DND-41 (cell line): ENCODE results near the gene FAM180A.
A peak's percentile ranks its signal among the peaks of the same experiment; 100 is the strongest.

Experiments
- ATAC-seq: fragments of 200-7000 bp; cut with Tn5 transposase; 3 replicates; pipeline ENCODE4 v1.9.1; 2021; ENCODE audit warnings: low read depth; ENCODE audit not compliant: insufficient read depth
- DNase-seq: peaks from one replicate; pipeline ENCODE4 v3.0.0-alpha.2; 2020
- H2AFZ ChIP-seq: 2 replicates; pipeline ENCODE4 v1.6.0; 2012; ENCODE audit warnings: low read depth, low read length
- H3K27ac ChIP-seq: 2 replicates; pipeline ENCODE4 v1.5.1; 2012; ENCODE audit warnings: low read length, inconsistent platforms
- H3K27me3 ChIP-seq: fragments of 200-600 bp; sonication (generic); 2 replicates; pipeline ENCODE4 v1.6.0; 2012; ENCODE audit warnings: low read length, mild to moderate bottlenecking, inconsistent platforms; ENCODE audit not compliant: insufficient read depth, poor library complexity
- H3K36me3 ChIP-seq: 2 replicates; pipeline ENCODE4 v1.5.1; 2012; ENCODE audit warnings: low read length, inconsistent platforms; ENCODE audit not compliant: insufficient read depth
- H3K4me1 ChIP-seq: 2 replicates; pipeline ENCODE4 v1.5.1; 2012; ENCODE audit warnings: mild to moderate bottlenecking, low read length; ENCODE audit not compliant: insufficient read depth
- H3K4me2 ChIP-seq: 2 replicates; pipeline ENCODE4 v1.6.0; 2012; ENCODE audit warnings: mild to moderate bottlenecking, moderate library complexity, low read length, inconsistent platforms; ENCODE audit not compliant: insufficient read depth
- H3K4me3 ChIP-seq, 2 experiments: fragments of 200-600 bp in 1 of 2; shearing (Covaris generic) in 1 of 2; 2 replicates each; pipeline ENCODE4 v1.5.1; 2012 to 2016; ENCODE audit warnings: inconsistent platforms in 2 of 2, low read length in 2 of 2, mild to moderate bottlenecking in 2 of 2, low read depth in 1 of 2, moderate library complexity in 1 of 2
- H3K79me2 ChIP-seq: 2 replicates; pipeline ENCODE4 v1.6.0; 2012; ENCODE audit warnings: low read length, inconsistent platforms; ENCODE audit not compliant: insufficient read depth
- H3K9ac ChIP-seq: 2 replicates; pipeline ENCODE4 v1.6.0; 2012; ENCODE audit warnings: low read depth, mild to moderate bottlenecking, inconsistent platforms, low read length, moderate library complexity
- H3K9me3 ChIP-seq: 2 replicates; pipeline ENCODE4 v1.5.1; 2012; ENCODE audit warnings: low read length, moderate library complexity, mild to moderate bottlenecking, inconsistent platforms; ENCODE audit not compliant: insufficient read depth, severe bottlenecking
- H4K20me1 ChIP-seq: 2 replicates; pipeline ENCODE4 v1.6.0; 2012; ENCODE audit warnings: low read length; ENCODE audit not compliant: insufficient read depth
- EZH2 ChIP-seq: IDR thresholded peaks from 3 replicates; pipeline ENCODE4 v1.6.1; 2012; ENCODE audit warnings: borderline replicate concordance, low read depth, mild to moderate bottlenecking, moderate library complexity, low read length, inconsistent platforms; ENCODE audit not compliant: severe bottlenecking
- TF ChIP-seq, protein P1 (sequence below): IDR thresholded peaks from 2 replicates; pipeline ENCODE4 v1.5.1; 2012; ENCODE audit warnings: borderline replicate concordance, low read length, moderate library complexity, mild to moderate bottlenecking; ENCODE audit not compliant: poor library complexity, severe bottlenecking; ENCODE audit errors: extremely low read depth

FAM180A gene

DNA sequence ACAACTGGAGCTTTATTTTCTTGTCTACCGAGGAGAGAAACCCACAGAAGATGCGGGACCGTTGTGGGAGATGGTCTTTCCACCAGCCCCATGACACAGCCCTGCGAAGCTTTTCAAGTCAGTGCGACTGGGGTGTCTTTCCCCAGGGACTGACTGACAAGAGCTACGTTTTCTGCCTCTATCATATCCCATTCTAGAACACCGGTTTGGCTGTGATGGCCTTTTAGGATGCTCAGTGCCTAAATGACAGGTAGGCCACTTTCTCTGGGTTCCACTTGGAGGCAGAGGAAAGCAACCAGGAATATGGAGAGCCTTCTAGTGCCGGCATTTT lies 37.5 kb downstream of the FAM180A start:
- no peak overlapping the region for H3K4me2 ChIP-seq
- no peaks in the 10 kb centered on the region for H3K79me2 ChIP-seq
- no peak overlapping the region for H3K4me3 ChIP-seq
- no peak for TF ChIP-seq EZH2
- TF ChIP-seq, protein P1, sequence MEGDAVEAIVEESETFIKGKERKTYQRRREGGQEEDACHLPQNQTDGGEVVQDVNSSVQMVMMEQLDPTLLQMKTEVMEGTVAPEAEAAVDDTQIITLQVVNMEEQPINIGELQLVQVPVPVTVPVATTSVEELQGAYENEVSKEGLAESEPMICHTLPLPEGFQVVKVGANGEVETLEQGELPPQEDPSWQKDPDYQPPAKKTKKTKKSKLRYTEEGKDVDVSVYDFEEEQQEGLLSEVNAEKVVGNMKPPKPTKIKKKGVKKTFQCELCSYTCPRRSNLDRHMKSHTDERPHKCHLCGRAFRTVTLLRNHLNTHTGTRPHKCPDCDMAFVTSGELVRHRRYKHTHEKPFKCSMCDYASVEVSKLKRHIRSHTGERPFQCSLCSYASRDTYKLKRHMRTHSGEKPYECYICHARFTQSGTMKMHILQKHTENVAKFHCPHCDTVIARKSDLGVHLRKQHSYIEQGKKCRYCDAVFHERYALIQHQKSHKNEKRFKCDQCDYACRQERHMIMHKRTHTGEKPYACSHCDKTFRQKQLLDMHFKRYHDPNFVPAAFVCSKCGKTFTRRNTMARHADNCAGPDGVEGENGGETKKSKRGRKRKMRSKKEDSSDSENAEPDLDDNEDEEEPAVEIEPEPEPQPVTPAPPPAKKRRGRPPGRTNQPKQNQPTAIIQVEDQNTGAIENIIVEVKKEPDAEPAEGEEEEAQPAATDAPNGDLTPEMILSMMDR: no peak
- H2AFZ ChIP-seq: no peak overlapping the region
- H3K4me1 ChIP-seq: no peaks in the 10 kb centered on the region
- no peak overlapping the region for H3K9ac ChIP-seq
- H3K27me3 ChIP-seq: no peaks in the 10 kb centered on the region
- ATAC-seq (peak; percentile 25; the same call in 1 of the 3 replicates), DNase-seq (no peak)
- no peaks in the 10 kb centered on the region for H3K9me3 ChIP-seq
- H4K20me1 ChIP-seq: no peaks in the 10 kb centered on the region
- H3K36me3 ChIP-seq: no peaks in the 10 kb centered on the region
- no peak overlapping the region for H3K27ac ChIP-seq

DNA sequence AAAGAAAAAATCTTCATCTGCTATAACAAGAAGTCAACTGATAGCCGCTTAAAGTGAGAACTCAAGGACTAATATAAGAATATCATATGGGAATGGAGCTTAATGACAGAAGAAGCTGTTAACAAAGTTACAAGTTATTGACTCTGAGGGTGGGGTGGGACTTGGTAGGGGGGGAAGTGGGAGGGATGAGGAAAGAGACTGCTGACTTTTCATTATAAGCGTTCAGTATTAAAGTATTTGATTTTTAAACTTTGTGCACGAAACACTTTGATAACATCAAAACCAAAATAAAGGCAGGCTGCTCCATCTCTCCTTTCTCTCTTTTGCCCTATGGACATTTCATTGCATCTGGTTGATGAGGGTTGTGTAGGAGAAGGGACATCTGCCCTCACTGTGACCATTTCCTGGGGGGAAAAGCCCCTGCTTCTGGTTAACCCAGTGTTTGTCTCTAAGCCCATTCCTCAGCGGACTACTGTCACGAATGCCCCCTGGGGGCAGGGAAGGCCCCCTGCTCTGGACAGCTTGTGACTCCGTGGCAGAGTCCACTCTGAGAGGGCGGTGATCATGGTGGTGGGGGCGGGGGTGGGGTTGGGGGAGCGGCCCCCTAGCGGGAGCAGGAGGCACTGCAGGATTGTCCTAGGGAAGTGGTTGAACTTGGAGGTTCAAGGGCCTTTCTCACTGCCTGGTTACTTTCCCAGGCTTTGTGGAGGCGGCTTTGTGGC lies 38.0 kb downstream of the FAM180A start:
- no peaks in the 10 kb centered on the region for H3K79me2 ChIP-seq
- H3K9me3 ChIP-seq: no peaks in the 10 kb centered on the region
- no peaks in the 10 kb centered on the region for H3K4me1 ChIP-seq
- peak; percentile 11 for DNase-seq
- no peak overlapping the region for H3K4me2 ChIP-seq
- TF ChIP-seq, protein P1: peak; percentile 57
- TF ChIP-seq EZH2: no peak
- H3K9ac ChIP-seq: no peak overlapping the region
- no peak overlapping the region for H3K27ac ChIP-seq
- H4K20me1 ChIP-seq: no peaks in the 10 kb centered on the region
- peak; percentile 64 for ATAC-seq
- no peak overlapping the region for H3K4me3 ChIP-seq
- no peaks in the 10 kb centered on the region for H3K36me3 ChIP-seq
- H3K27me3 ChIP-seq: no peaks in the 10 kb centered on the region
- no peak overlapping the region for H2AFZ ChIP-seq

DNA sequence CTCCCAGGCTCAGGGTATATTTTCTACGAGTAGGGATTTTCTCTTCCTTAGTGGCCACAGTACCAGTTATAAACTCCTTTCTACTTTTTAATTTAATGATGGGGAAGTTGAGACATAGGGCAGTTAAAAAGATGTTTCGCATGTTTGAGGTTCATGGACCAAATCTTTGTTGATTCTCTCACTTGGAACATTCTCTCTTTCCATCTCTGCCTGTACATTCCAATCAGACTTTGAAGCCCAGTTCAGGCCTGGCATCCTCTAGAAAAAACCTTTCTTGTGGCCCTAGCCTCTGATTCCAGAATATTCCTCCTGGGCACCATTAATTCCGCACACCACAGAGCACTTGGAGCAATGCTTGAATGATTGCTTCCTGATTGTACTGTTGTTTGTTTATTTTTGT lies 39.1 kb downstream of the FAM180A start:
- DNase-seq (no peak), ATAC-seq (no peak)
- no peak overlapping the region for H3K9ac ChIP-seq
- H3K79me2 ChIP-seq: no peaks in the 10 kb centered on the region
- H3K9me3 ChIP-seq: no peaks in the 10 kb centered on the region
- TF ChIP-seq EZH2: no peak
- TF ChIP-seq, protein P1: no peak
- H2AFZ ChIP-seq: no peak overlapping the region
- no peak overlapping the region for H3K4me2 ChIP-seq
- no peaks in the 10 kb centered on the region for H3K27me3 ChIP-seq
- H3K4me3 ChIP-seq: no peak overlapping the region
- H3K27ac ChIP-seq: no peak overlapping the region
- no peaks in the 10 kb centered on the region for H3K4me1 ChIP-seq
- H4K20me1 ChIP-seq: no peaks in the 10 kb centered on the region
- no peaks in the 10 kb centered on the region for H3K36me3 ChIP-seq

DNA sequence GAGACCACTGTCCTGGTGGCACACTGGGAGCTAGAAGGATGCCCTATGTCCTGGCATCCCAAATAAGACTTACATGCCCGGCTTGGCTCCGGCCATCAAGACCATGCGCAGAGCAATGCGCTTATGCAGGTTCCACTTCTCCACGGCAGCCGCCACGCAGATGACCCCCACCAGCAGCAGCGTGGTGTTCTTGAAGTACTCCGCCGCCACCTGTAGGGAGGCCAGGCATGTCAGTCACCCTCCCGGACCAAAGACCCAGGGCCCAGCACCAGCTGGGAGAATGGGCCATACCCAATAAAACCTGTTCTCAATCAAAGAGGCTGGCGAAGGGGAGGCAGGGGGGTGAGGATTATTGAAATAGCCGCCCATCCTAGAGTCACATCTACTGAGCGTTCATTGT lies 40.6 kb downstream of the FAM180A start:
- no peak for TF ChIP-seq EZH2
- TF ChIP-seq, protein P1: no peak
- Histone ChIP-seq H4K20me1 (no peaks in the 10 kb centered on the region), H3K27ac (no peak overlapping the region), H3K9ac (no peak overlapping the region), H3K9me3 (no peaks in the 10 kb centered on the region), H3K27me3 (no peaks in the 10 kb centered on the region), H3K4me3 (no peak overlapping the region), H3K4me1 (no peaks in the 10 kb centered on the region), H3K79me2 (no peaks in the 10 kb centered on the region), H3K36me3 (no peaks in the 10 kb centered on the region), H2AFZ (no peak overlapping the region), H3K4me2 (no peak overlapping the region)
- ATAC-seq (no peak), DNase-seq (no peak)
